A549 (cell line): Measurements from ENCODE around the gene PCBP3. TPM values are rescaled to one million over a fixed set of nuclear protein-coding genes. Genes with fewer than 3 reads are reported as not detected.
"Not testable (repeated sequence)": the region's sequence is repeated elsewhere in the genome, so short reads cannot be mapped to it uniquely, and the experiment has no call there.

Experiments used
- ATAC-seq, 2 experiments: fragments of 200-7000 bp in 1 of 2; fragments of >200 bp in 1 of 2; cut with Nextera tagmentation in 1 of 2; cut with Tn5 transposase in 1 of 2; 3 replicates each; pipeline versions ENCODE4 v1.8.0 to v1.9.1; 2018 to 2020; ENCODE audit warnings: mild to moderate bottlenecking in 1 of 2, moderate library complexity in 1 of 2
- CTCF ChIA-PET: fragments of 300-600 bp; sonication (Branson Sonifier 250); formaldehyde crosslinking; extraction: SDS; loops from one replicate; lab custom pipeline; 2021; ENCODE audit warnings: antibody characterized with exemption, inconsistent platforms; lab: Yijun Ruan, JAX
- POLR2A ChIA-PET: fragments of 350-600 bp; formaldehyde crosslinking; extraction: SDS; loops from one replicate; lab custom pipeline; 2021; ENCODE audit warnings: antibody characterized with exemption, inconsistent platforms; lab: Yijun Ruan, JAX
- DNase-seq, 2 experiments: peaks; one replicate each; pipeline versions ENCODE4 v3.0.0 to v3.0.0-alpha.2; 2011 to 2016; ENCODE audit warnings: low read depth in 1 of 2, low spot score in 1 of 2
- FAIRE-seq: peaks from 2 replicates; lab custom pipeline; 2011; peaks lifted over from hg19 to GRCh38; lab: Jason Lieb, UNC
- H3K27ac ChIP-seq, 2 experiments: fragments of >200 bp; sonication (Bioruptor Twin); formaldehyde crosslinking; 3 replicates each; pipeline ENCODE4 v1.5.1; 2016 to 2017
- H3K4me1 ChIP-seq: fragments of >200 bp; sonication (Bioruptor Twin); formaldehyde crosslinking; 3 replicates; pipeline ENCODE4 v1.6.1; 2016
- H3K4me2 ChIP-seq: fragments of >200 bp; sonication (Bioruptor Twin); formaldehyde crosslinking; 3 replicates; pipeline ENCODE4 v1.6.1; 2016
- H3K4me3 ChIP-seq: fragments of >200 bp; sonication (Bioruptor Twin); formaldehyde crosslinking; 3 replicates; pipeline ENCODE4 v1.5.1; 2016
- H3K9me3 ChIP-seq: fragments of >200 bp; sonication (Bioruptor Twin); formaldehyde crosslinking; 3 replicates; pipeline ENCODE4 v1.6.1; 2016
- BHLHE40 ChIP-seq: IDR thresholded peaks from 2 replicates; pipeline ENCODE4 v1.6.1; 2012; ENCODE audit warnings: low read depth, low read length, inconsistent platforms
- CBX8 ChIP-seq: fragments of 200-600 bp; sonication (generic); IDR thresholded peaks from 2 replicates; pipeline ENCODE4 v1.6.1; 2016
- CEBPB ChIP-seq, 2 experiments: fragments of >200 bp in 1 of 2; sonication (Bioruptor Twin) in 1 of 2; formaldehyde crosslinking in 1 of 2; IDR thresholded peaks; 2 replicates each; pipeline ENCODE4 v1.6.1; 2012 to 2016
- CTCF ChIP-seq: fragments of >200 bp; sonication (Bioruptor Twin); formaldehyde crosslinking; IDR thresholded peaks from 3 replicates; pipeline ENCODE4 v1.5.1; 2016
- EHF ChIP-seq: fragments of 250-450 bp; sonication (Bioruptor Pico); IDR thresholded peaks from 2 replicates; pipeline ENCODE4 v1.5.0; 2020; ENCODE audit warnings: mild to moderate bottlenecking
- ELK1 ChIP-seq: fragments of 150-350 bp; IDR thresholded peaks from 2 replicates; pipeline ENCODE4 v1.6.1; 2014; ENCODE audit warnings: low read depth, mild to moderate bottlenecking, low read length
- ESRRA ChIP-seq: fragments of 150-350 bp; IDR thresholded peaks from 2 replicates; pipeline ENCODE4 v1.6.1; 2014; ENCODE audit warnings: mild to moderate bottlenecking, low read length, borderline replicate concordance
- FOXS1 ChIP-seq: fragments of 250-450 bp; sonication (Bioruptor Pico); IDR thresholded peaks from 2 replicates; pipeline ENCODE4 v1.5.0; 2020; ENCODE audit warnings: mild to moderate bottlenecking, moderate library complexity
- GATA3 ChIP-seq: IDR thresholded peaks from 2 replicates; pipeline ENCODE4 v1.6.1; 2012; ENCODE audit warnings: borderline replicate concordance
- HDAC2 ChIP-seq: fragments of 200-600 bp; sonication (generic); IDR thresholded peaks from 2 replicates; pipeline ENCODE4 v1.6.1; 2016
- HES2 ChIP-seq: fragments of >200 bp; sonication (Bioruptor Twin); formaldehyde crosslinking; IDR thresholded peaks from 2 replicates; pipeline ENCODE4 v1.6.1; 2016
- HEYL ChIP-seq: fragments of 250-450 bp; sonication (Bioruptor Pico); IDR thresholded peaks from 2 replicates; pipeline ENCODE4 v1.8.0; 2021; ENCODE audit warnings: mild to moderate bottlenecking, moderate library complexity
- HOXB5 ChIP-seq: fragments of 250-450 bp; sonication (Bioruptor Pico); IDR thresholded peaks from 2 replicates; pipeline ENCODE4 v1.5.0; 2020; ENCODE audit warnings: mild to moderate bottlenecking, moderate library complexity
- JUN ChIP-seq, 2 experiments: fragments of >200 bp; sonication (Bioruptor Twin); formaldehyde crosslinking; IDR thresholded peaks; 2 replicates in 1 of 2; 3 replicates in 1 of 2; pipeline ENCODE4 v1.6.1; 2016 to 2017
- MAFK ChIP-seq: fragments of 450-650 bp; IDR thresholded peaks from 2 replicates; pipeline ENCODE4 v1.6.1; 2014; ENCODE audit not compliant: partially characterized antibody
- MYC ChIP-seq: IDR thresholded peaks from 2 replicates; pipeline ENCODE4 v1.6.1; 2012; ENCODE audit warnings: mild to moderate bottlenecking, inconsistent platforms, low read length, improper control_type of control experiment, borderline replicate concordance
- NPAS2 ChIP-seq: fragments of 250-450 bp; sonication (Bioruptor Pico); IDR thresholded peaks from 2 replicates; pipeline ENCODE4 v1.8.0; 2022; ENCODE audit warnings: mild to moderate bottlenecking, moderate library complexity, borderline replicate concordance
- NR3C1 ChIP-seq: fragments of >200 bp; sonication (Bioruptor Twin); formaldehyde crosslinking; IDR thresholded peaks from 3 replicates; pipeline ENCODE4 v1.6.1; 2017
- POLR2A ChIP-seq: IDR thresholded peaks from 2 replicates; pipeline ENCODE4 v1.6.1; 2012; ENCODE audit warnings: mild to moderate bottlenecking, low read length
- RAD21 ChIP-seq, 2 experiments: fragments of >200 bp in 1 of 2; sonication (Bioruptor Twin) in 1 of 2; formaldehyde crosslinking in 1 of 2; IDR thresholded peaks in 1 of 2; conservative IDR thresholded peaks in 1 of 2; 2 replicates in 1 of 2; 3 replicates in 1 of 2; pipeline ENCODE4 v1.6.1; 2012 to 2018; ENCODE audit warnings: inconsistent platforms in 1 of 2
- RFX5 ChIP-seq: fragments of 450-650 bp; IDR thresholded peaks from 2 replicates; pipeline ENCODE4 v1.7.1; 2014; ENCODE audit warnings: antibody characterized with exemption, mild to moderate bottlenecking, moderate library complexity
- TFCP2L1 ChIP-seq: fragments of 250-450 bp; sonication (Bioruptor Pico); IDR thresholded peaks from 2 replicates; pipeline ENCODE4 v1.5.0; 2021; ENCODE audit warnings: mild to moderate bottlenecking
- TP53 ChIP-seq: fragments of 250-450 bp; sonication (Bioruptor Pico); IDR thresholded peaks from 2 replicates; pipeline ENCODE4 v1.5.0; 2021; ENCODE audit warnings: mild to moderate bottlenecking, moderate library complexity
- USF2 ChIP-seq: fragments of 450-650 bp; IDR thresholded peaks from 2 replicates; pipeline ENCODE4 v1.6.1; 2014; ENCODE audit warnings: antibody characterized with exemption
- ZFP36 ChIP-seq: fragments of 450-650 bp; IDR thresholded peaks from 2 replicates; pipeline ENCODE4 v1.6.1; 2014; ENCODE audit warnings: borderline replicate concordance; ENCODE audit not compliant: partially characterized antibody
- ZNF302 ChIP-seq: fragments of 250-450 bp; sonication (Bioruptor Pico); IDR thresholded peaks from 2 replicates; pipeline ENCODE4 v1.9.0; 2021; ENCODE audit warnings: inconsistent platforms, mild to moderate bottlenecking, moderate library complexity
- WGBS: methylation state at CpG from one replicate; pipeline ENCODE4 v1.1.6; 2017; ENCODE audit errors: missing lambda C conversion rate; 5-methylcytosine and 5-hydroxymethylcytosine counted together
- polyA plus RNA-seq, 4 experiments: library from polyadenylated mRNA; depleted of rRNA in 3 of 4; stranded (reverse); fragments of >200 nt; fragmentation: RNase III in 1 of 4; extraction: RNeasy Plus Mini Kit Qiagen cat#74134 plus additional on column Dnase treatment in 1 of 4; gene quantifications; 2 replicates in 3 of 4; 3 replicates in 1 of 4; pipeline ENCODE4 v1.2.3, GENCODE V29; 2011 to 2017

The PCBP3 gene
- polyA plus RNA-seq, 2 of the 4 experiments (the other 2 are of a cell fraction), result 0.30 to 0.34 TPM

GRCh38 chr21:45804809-45805313 is 161.3 kb downstream of the PCBP3 start:
- ChIA-PET POLR2A (no interaction called here), CTCF (interaction anchor here (2.5 kb wide), 1 partner anchor 16 kb away, joined by 12 read pairs; no protein-coding TSS in a partner anchor)
- FAIRE-seq, result no peak
- Histone ChIP-seq H3K4me3 (no peak overlapping the region), H3K4me1 (no peaks in the 10 kb centered on the region), H3K4me2 (no peak overlapping the region), H3K9me3 (no peaks in the 10 kb centered on the region), H3K27ac (no peak overlapping the region)
- no peak for ATAC-seq
- DNase-seq, result no peak
- TF ChIP-seq ZFP36 (no peak), CBX8 (no peak), MAFK (no peak), FOXS1 (CRISPR knock-in tag) (no peak), USF2 (no peak), CEBPB (IDR thresholded peaks at IDR 0.05) (no peak), HEYL (no peak)
- 7% methylated on average over 2 of the region's 13 CpGs for WGBS

GRCh38 chr21:45805321-45805720 is 161.8 kb downstream of the PCBP3 start:
- no peaks in the 10 kb centered on the region for H3K9me3 ChIP-seq
- CTCF ChIA-PET, result interaction anchor here (2.5 kb wide), 1 partner anchor 15 kb away, joined by 12 read pairs; no protein-coding TSS in a partner anchor
- ATAC-seq, result no peak
- no peak for FAIRE-seq
- TF ChIP-seq CBX8, result no peak
- TF ChIP-seq TFCP2L1 (CRISPR knock-in tag), result no peak
- TF ChIP-seq ESRRA, result no peak
- no peak for TF ChIP-seq HDAC2
- TF ChIP-seq BHLHE40, result no peak
- no peak overlapping the region for H3K27ac ChIP-seq
- H3K4me2 ChIP-seq, result no peak overlapping the region
- WGBS, result 0% methylated on average over 1 of the region's 6 CpGs
- H3K4me3 ChIP-seq, result no peak overlapping the region
- H3K4me1 ChIP-seq, result no peaks in the 10 kb centered on the region
- POLR2A ChIA-PET, result no interaction called here
- DNase-seq, result no peak

- ChIA-PET POLR2A (no interaction called here), CTCF (interaction anchor here (1.1 to 2.5 kb wide), 2 partner anchors 14 to 41 kb away, joined by 3 to 12 read pairs; no protein-coding TSS in a partner anchor)
- no peak for DNase-seq
- WGBS, result 68% methylated on average over 6 of the region's 11 CpGs
- no peak for ATAC-seq
- no peak for FAIRE-seq
- no peaks in the 10 kb centered on the region for H3K4me1 ChIP-seq
- no peak overlapping the region for H3K4me3 ChIP-seq
- H3K9me3 ChIP-seq, result no peaks in the 10 kb centered on the region
- H3K4me2 ChIP-seq, result no peak overlapping the region
- no peak overlapping the region for H3K27ac ChIP-seq
- TF ChIP-seq HOXB5 (CRISPR knock-in tag) (no peak), POLR2A (no peak), NPAS2 (CRISPR knock-in tag) (no peak), ZFP36 (no peak), GATA3 (no peak)
Measured at GRCh38 chr21:45806042-45806441, 162.5 kb downstream of the PCBP3 start.

GRCh38 chr21:45808663-45809062 is 165.1 kb downstream of the PCBP3 start:
- H3K27ac ChIP-seq, H3K4me1 ChIP-seq, DNase-seq, H3K4me3 ChIP-seq, H3K4me2 ChIP-seq, H3K9me3 ChIP-seq, FAIRE-seq, ATAC-seq, POLR2A ChIA-PET: not testable (repeated sequence)
- 21% methylated on average over 3 of the region's 3 CpGs for WGBS
- CTCF ChIA-PET, result interaction anchor here (1.4 kb wide), 1 partner anchor 11 kb away, joined by 5 read pairs; no protein-coding TSS in a partner anchor

- no peak for FAIRE-seq
- 51% methylated on average over 7 of the region's 13 CpGs for WGBS
- CTCF ChIA-PET, result no interaction called here
- Histone ChIP-seq H3K9me3 (no peaks in the 10 kb centered on the region), H3K4me1 (no peaks in the 10 kb centered on the region), H3K4me2 (no peak overlapping the region), H3K4me3 (no peak overlapping the region), H3K27ac (no peak overlapping the region)
- POLR2A ChIA-PET, result no interaction called here
- no peak for ATAC-seq
- no peak for DNase-seq
- TF ChIP-seq NR3C1, result no peak
- no peak for TF ChIP-seq JUN (IDR thresholded peaks at IDR 0.05)
- TF ChIP-seq CTCF, result no peak
- no peak for TF ChIP-seq MYC
- TF ChIP-seq HES2, result no peak
- no peak for TF ChIP-seq RAD21 (conservative IDR thresholded peaks at IDR 0.05 in 1 of 2, IDR thresholded peaks at IDR 0.05 in 1 of 2)
- no peak for TF ChIP-seq EHF (CRISPR knock-in tag)
- TF ChIP-seq RFX5, result no peak
- no peak for TF ChIP-seq MAFK
- no peak for TF ChIP-seq ZNF302 (CRISPR knock-in tag)
- no peak for TF ChIP-seq NPAS2 (CRISPR knock-in tag)
- no peak for TF ChIP-seq ESRRA
- TF ChIP-seq TFCP2L1 (CRISPR knock-in tag), result no peak
- TF ChIP-seq ELK1, result no peak
- no peak for TF ChIP-seq TP53 (CRISPR knock-in tag)
Measured at GRCh38 chr21:45809421-45809820, 165.9 kb downstream of the PCBP3 start.
